ENCODE measurements around the gene MCM5.
"Not testable (repeated sequence)": the region's sequence is repeated elsewhere in the genome, so short reads cannot be mapped to it uniquely, and the experiment has no call there.

MCM5 gene

DNA sequence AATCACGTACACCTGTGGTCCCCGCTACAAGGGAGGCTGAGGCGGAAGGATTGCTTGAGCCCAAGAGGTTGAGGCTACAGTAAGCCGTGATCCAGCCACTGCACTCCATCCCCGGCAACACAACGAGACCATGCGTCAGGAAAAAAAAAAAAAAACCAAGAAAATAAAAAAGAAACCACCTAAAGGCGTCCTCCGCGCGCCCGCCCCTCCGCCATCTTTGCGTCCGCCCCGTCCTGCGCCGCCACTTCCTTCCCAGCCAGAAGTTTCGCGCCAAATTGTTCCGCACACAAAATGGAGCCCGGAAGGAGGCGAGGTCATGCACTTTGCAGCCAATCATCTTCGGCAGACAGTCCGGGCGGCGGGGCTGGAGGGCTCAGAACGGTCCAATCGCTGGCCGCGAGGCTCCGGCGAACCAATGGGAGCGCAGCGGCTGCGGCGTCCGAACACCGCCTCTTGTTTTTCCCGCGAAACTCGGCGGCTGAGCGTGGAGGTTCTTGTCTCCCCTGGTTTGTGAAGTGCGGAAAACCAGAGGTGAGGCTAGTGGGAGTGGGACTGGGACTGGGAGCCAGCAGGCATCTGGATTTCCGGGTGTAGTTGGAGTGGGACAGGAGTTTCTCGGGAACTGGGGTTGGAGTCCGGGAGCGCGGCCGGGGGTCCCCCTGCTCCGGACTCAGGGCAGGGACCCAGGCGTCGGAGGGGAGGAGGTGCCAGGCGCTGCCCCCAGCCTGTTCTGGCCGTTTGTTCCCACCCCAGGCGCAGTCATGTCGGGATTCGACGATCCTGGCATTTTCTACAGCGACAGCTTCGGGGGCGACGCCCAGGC, at the start of gene MCM5:
Gene MCM5, plus strand, starts transcription at position 463 of the 823 bp plus-strand sequence. Its CDS starts 299 bp downstream, at position 762.
- in situ Hi-C loops (cut with HindIII; ENCODE audit: low sequenced_read_pairs) = no loop called here

- in situ Hi-C loops (cut with HindIII; ENCODE audit: low sequenced_read_pairs) = no loop called here
These were observed 49.1 kb upstream of the MCM5 start for GRCh38 chr22:35350539-35351503.

- in situ Hi-C loops (cut with HindIII; ENCODE audit: low sequenced_read_pairs) = no loop called here
These were observed 47.5 kb upstream of the MCM5 start for GRCh38 chr22:35352214-35353111.

GRCh38 chr22:35353318-35353717, 46.6 kb upstream of the MCM5 start:
- in situ Hi-C loops (cut with HindIII; ENCODE audit: low sequenced_read_pairs) = no loop called here

DNA sequence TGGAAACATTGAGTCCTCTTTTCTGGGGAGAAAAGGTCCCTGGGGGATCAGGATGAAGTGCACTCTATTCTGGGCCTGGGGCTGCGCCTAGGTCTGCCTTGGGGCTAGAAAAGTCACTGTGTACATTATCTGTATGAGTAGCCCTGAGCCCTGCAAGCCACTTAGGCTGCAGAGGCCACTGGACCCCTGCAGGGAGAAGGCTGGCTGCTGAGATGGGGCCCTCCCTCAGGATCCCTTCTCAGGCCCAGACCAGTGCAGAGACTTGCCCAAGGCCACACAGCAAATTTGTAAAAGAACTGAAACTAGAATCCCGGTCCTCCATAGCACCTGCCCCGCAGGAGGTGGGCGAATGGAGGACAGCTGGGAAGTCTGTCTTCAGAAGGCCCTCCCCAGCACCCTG, 45.9 kb upstream of the MCM5 start:
- in situ Hi-C loops (cut with HindIII; ENCODE audit: low sequenced_read_pairs) = no loop called here

GRCh38 chr22:35357883-35358621, 41.9 kb upstream of the MCM5 start:
- in situ Hi-C loops (cut with HindIII; ENCODE audit: low sequenced_read_pairs) = no loop called here

GRCh38 chr22:35359380-35360065, 40.4 kb upstream of the MCM5 start:
- in situ Hi-C loops (cut with HindIII; ENCODE audit: low sequenced_read_pairs) = no loop called here

- in situ Hi-C loops (cut with HindIII; ENCODE audit: low sequenced_read_pairs) = no loop called here
These were observed 38.9 kb upstream of the MCM5 start for GRCh38 chr22:35361001-35361558.

GRCh38 chr22:35363566-35364086, 36.3 kb upstream of the MCM5 start:
- in situ Hi-C loops (cut with HindIII; ENCODE audit: low sequenced_read_pairs) = no loop called here

GRCh38 chr22:35364230-35364629, 35.7 kb upstream of the MCM5 start:
- in situ Hi-C loops (cut with HindIII; ENCODE audit: low sequenced_read_pairs) = not testable (repeated sequence)

DNA sequence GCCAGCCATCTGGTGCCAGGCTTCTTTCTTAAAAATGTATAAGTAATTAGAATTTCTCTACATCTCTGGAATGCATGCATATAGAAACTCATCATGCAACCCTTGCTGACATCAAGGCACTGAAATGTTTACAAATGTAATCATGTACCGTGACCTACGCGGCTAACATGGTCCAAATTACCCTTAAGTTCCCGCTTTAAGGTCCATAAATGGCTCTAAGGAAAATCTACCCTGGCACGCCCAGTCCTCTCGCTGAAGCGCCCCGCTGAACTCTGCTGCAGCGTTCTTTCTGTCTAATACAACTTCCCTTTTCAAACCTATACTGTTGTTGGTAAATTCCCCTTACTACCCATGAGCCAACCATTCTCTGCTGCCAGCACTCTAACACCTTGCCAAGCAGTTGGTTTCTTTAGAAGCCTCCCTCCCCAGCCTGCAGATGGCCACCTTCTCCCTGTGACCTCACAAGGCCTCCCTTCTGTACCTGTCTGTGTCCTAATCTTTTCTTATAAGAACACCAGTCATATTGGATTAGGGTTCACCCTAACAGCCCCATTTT, 32.5 kb upstream of the MCM5 start:
- in situ Hi-C loops (cut with HindIII; ENCODE audit: low sequenced_read_pairs) = no loop called here

- in situ Hi-C loops (cut with HindIII; ENCODE audit: low sequenced_read_pairs) = no loop called here
These were observed 31.6 kb upstream of the MCM5 start for GRCh38 chr22:35368386-35368785.

GRCh38 chr22:35369996-35370395, 29.9 kb upstream of the MCM5 start:
- in situ Hi-C loops (cut with HindIII; ENCODE audit: low sequenced_read_pairs) = no loop called here

GRCh38 chr22:35373781-35374180, 26.2 kb upstream of the MCM5 start:
- in situ Hi-C loops (cut with HindIII; ENCODE audit: low sequenced_read_pairs) = no loop called here

DNA sequence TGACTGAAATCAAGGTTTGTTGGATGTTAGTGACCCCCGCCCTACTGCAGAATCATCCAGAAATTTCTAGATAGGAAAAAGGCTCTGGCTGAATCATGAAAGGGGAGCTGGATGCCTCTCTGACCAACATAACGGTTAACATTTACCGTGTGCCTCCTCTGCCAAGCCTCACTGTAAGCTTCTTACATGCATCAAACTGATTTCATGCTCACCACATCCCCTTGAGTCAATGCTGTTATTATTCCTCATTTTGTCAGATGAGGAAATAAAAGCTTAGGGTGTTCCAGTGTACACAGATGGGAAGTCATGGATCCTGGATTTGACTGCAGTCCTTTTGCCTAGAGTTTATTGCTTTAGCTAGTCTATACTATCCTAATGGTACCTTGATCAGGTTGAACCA, 24.9 kb upstream of the MCM5 start:
- in situ Hi-C loops (cut with HindIII; ENCODE audit: low sequenced_read_pairs) = no loop called here

- in situ Hi-C loops (cut with HindIII; ENCODE audit: low sequenced_read_pairs) = no loop called here
These were observed 24.4 kb upstream of the MCM5 start for GRCh38 chr22:35375526-35375925.

- in situ Hi-C loops (cut with HindIII; ENCODE audit: low sequenced_read_pairs) = no loop called here
These were observed 23.0 kb upstream of the MCM5 start for GRCh38 chr22:35376728-35377472.

DNA sequence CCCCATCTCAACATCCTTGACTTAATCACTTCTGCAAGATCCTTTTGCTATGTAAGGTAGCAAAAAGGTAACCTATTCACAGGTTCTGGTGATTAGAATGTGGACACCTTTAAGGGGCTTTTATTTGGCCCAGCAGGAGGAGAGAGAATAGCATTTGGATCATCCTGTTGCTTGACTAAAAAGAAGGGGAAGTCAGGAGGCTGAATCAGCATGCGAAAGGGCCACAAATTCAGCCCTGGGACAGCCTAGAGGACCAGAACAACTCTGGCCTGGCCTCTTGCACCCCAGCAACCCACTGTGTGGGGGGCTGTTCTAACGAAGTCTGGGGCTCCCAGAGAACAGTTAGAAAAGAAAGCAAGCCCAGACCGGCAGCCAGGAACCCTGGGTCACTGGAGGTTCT, 22.2 kb upstream of the MCM5 start:
- in situ Hi-C loops (cut with HindIII; ENCODE audit: low sequenced_read_pairs) = no loop called here
